Measurements from ENCODE around the gene STOX2.

DNA sequence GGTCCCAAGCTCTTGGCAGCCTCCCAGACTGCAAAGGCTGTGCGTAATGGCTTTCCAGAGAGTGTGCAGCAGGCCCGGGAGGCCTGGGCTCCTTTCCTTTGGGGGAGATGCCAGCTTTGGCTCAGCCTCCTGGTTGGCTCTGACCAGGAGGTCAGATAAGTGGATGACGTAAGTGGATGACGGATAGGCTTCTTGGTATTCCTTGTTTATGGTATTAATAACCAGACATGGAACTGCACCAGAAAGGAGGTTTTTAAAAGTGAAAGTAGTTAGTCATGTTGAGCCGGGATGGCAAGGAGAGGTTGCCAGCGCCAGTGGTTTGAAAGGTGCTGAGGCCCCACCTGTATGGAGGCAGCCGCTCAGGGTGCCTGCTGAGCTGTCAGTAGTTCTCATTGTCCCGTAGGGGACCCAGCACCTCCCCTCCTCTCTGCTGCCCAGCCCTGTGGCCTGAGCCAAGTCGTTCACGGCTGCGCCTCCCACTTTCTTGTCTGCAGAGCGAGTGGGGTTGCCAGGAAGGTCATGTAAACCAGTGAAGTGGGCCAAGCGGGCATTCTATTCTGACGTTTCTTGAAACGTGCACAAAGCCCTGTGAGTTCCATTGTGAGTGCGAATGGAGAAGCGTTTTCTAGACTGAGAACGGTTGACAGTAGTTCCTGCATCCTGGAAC, 28.7 kb upstream of the STOX2 start:
- no peak for TF ChIP-seq CTCF (IDR thresholded peaks at IDR 0.05; ENCODE audit: insufficient read depth, low read length, poor library complexity, severe bottlenecking)
- TF ChIP-seq EZH2phosphoT487 (conservative IDR thresholded peaks at IDR 0.05; ENCODE audit: low read length) = no peak
